Activated naive CD8-positive, alpha-beta T cell treated with anti-CD3 and anti-CD28 coated beads, Interleukin-2, amount 10 ng/mL, durations not matched to agents 7 days and 5 days (primary cell): Measurements from ENCODE around the gene AIFM3. TPM values are rescaled to one million over a fixed set of nuclear protein-coding genes. Genes with fewer than 3 reads are reported as not detected.
A peak's percentile ranks its signal among the peaks of the same experiment; 100 is the strongest.
"Not testable (repeated sequence)": the region's sequence is repeated elsewhere in the genome, so short reads cannot be mapped to it uniquely, and the experiment has no call there.

Source experiments
- ATAC-seq: fragments of 150-1000 bp; cut with Tn5 transposase; one replicate; pipeline ENCODE4 v1.10.0; 2021; ENCODE audit warnings: low read depth, moderate library complexity
- POLR2A ChIA-PET: fragments of 350-600 bp; sonication (Branson Sonifier 250); formaldehyde crosslinking; loops from one replicate; lab custom pipeline; 2021; ENCODE audit warnings: antibody characterized with exemption; lab: Charles Lee
- DNase-seq: peaks from one replicate; pipeline ENCODE4 v3.0.0; 2021
- H3K27ac Mint-ChIP-seq: one replicate; pipeline ENCODE4 v1.8.0; 2022; ENCODE audit warnings: mild to moderate bottlenecking, mixed read lengths
- H3K27me3 Mint-ChIP-seq: one replicate; pipeline ENCODE4 v1.8.0; 2022; ENCODE audit warnings: mild to moderate bottlenecking, moderate library complexity, mixed read lengths
- H3K36me3 Mint-ChIP-seq: one replicate; pipeline ENCODE4 v1.8.0; 2021; ENCODE audit warnings: mild to moderate bottlenecking, mixed read lengths
- H3K4me1 Mint-ChIP-seq: one replicate; pipeline ENCODE4 v1.8.0; 2021; ENCODE audit warnings: mixed read lengths
- H3K4me3 Mint-ChIP-seq: one replicate; pipeline ENCODE4 v1.8.0; 2022; ENCODE audit warnings: mild to moderate bottlenecking, moderate library complexity, mixed read lengths
- H3K9me3 Mint-ChIP-seq: one replicate; pipeline ENCODE4 v1.8.0; 2021; ENCODE audit warnings: mixed read lengths
- total RNA-seq, 2 experiments: library from RNA; stranded (reverse); gene quantifications; one replicate each; pipeline ENCODE4 v1.2.3, GENCODE V29; 2021

AIFM3 gene
- total RNA-seq, 2 experiments from 2014 or later = 0.37 to 0.94 TPM

GRCh38 chr22:20996031-20996410 is 29.0 kb downstream of the AIFM3 start:
- POLR2A ChIA-PET = interaction anchor here (1.1 kb wide), 1 partner anchor 14 kb away, joined by 3 read pairs; the partner anchor contains the start of gene LZTR1
- H3K9me3 Mint-ChIP-seq = no peaks in the 10 kb centered on the region

GRCh38 chr22:20996598-20997535 is 29.8 kb downstream of the AIFM3 start:
- ATAC-seq = no peak
- H3K4me1 Mint-ChIP-seq = peaks cover 10% of the 10 kb centered on the region
- POLR2A ChIA-PET = interaction anchor here (1.1 kb wide), 1 partner anchor 15 kb away, joined by 3 read pairs; the partner anchor contains the start of gene LZTR1

More at GRCh38 chr22:20996031-20996410, 29.0 kb downstream of the AIFM3 start:
- Mint-ChIP-seq H3K27ac (no peak overlapping the region), H3K36me3 (no peaks in the 10 kb centered on the region), H3K4me1 (peaks cover 7% of the 10 kb centered on the region), H3K4me3 (no peak overlapping the region), H3K27me3 (no peaks in the 10 kb centered on the region)
- DNase-seq (no peak), ATAC-seq (no peak)

GRCh38 chr22:20997536-20998257 is 30.6 kb downstream of the AIFM3 start:
- DNase-seq (no peak), ATAC-seq (no peak)
- H3K27ac Mint-ChIP-seq = no peak overlapping the region
- POLR2A ChIA-PET = interaction anchor here (3.4 kb wide), 1 partner anchor 16 kb away, joined by 23 read pairs; the partner anchor contains the start of gene LZTR1
- H3K36me3 Mint-ChIP-seq = peaks cover 2% of the 10 kb centered on the region
- no peaks in the 10 kb centered on the region for H3K27me3 Mint-ChIP-seq
- H3K4me3 Mint-ChIP-seq = no peak overlapping the region
- H3K9me3 Mint-ChIP-seq = no peaks in the 10 kb centered on the region
- peaks cover 10% of the 10 kb centered on the region for H3K4me1 Mint-ChIP-seq

More at GRCh38 chr22:20996598-20997535, 29.8 kb downstream of the AIFM3 start:
- peaks cover 2% of the 10 kb centered on the region for H3K36me3 Mint-ChIP-seq
- no peaks in the 10 kb centered on the region for H3K9me3 Mint-ChIP-seq
- DNase-seq = no peak
- no peak overlapping the region for H3K27ac Mint-ChIP-seq
- H3K27me3 Mint-ChIP-seq = no peaks in the 10 kb centered on the region
- H3K4me3 Mint-ChIP-seq = no peak overlapping the region

GRCh38 chr22:20998411-20999336 is 31.6 kb downstream of the AIFM3 start:
- Mint-ChIP-seq H3K9me3 (no peaks in the 10 kb centered on the region), H3K27ac (peak overlapping the region; percentile 23), H3K27me3 (no peaks in the 10 kb centered on the region), H3K36me3 (peaks cover 4% of the 10 kb centered on the region), H3K4me1 (peaks cover 18% of the 10 kb centered on the region), H3K4me3 (no peak overlapping the region)
- POLR2A ChIA-PET = interaction anchor here (1.1 to 3.4 kb wide), 2 partner anchors 9 to 17 kb away, joined by 4 to 23 read pairs; partner anchors contain the start of gene LZTR1
- ATAC-seq = no peak
- no peak for DNase-seq

- POLR2A ChIA-PET = interaction anchor here (1.1 to 3.4 kb wide), 3 partner anchors 10 to 35 kb away, joined by 4 to 23 read pairs (median 4); partner anchors contain the start of gene LZTR1
- ATAC-seq (no peak), DNase-seq (peak; percentile 29)
- H3K27me3 Mint-ChIP-seq = no peaks in the 10 kb centered on the region
- peaks cover 4% of the 10 kb centered on the region for H3K36me3 Mint-ChIP-seq
- peak overlapping the region; percentile 96 for H3K4me3 Mint-ChIP-seq
- no peaks in the 10 kb centered on the region for H3K9me3 Mint-ChIP-seq
- H3K4me1 Mint-ChIP-seq = peaks cover 18% of the 10 kb centered on the region
- H3K27ac Mint-ChIP-seq = no peak overlapping the region
Observed at GRCh38 chr22:20999350-21000206, 32.5 kb downstream of the AIFM3 start.

- H3K4me1 Mint-ChIP-seq = peaks cover 18% of the 10 kb centered on the region
- DNase-seq = peak; percentile 45
- H3K27ac Mint-ChIP-seq = peak overlapping the region; percentile 99
- peak overlapping the region; percentile 96 for H3K4me3 Mint-ChIP-seq
- no peaks in the 10 kb centered on the region for H3K9me3 Mint-ChIP-seq
- no peaks in the 10 kb centered on the region for H3K27me3 Mint-ChIP-seq
- peaks cover 4% of the 10 kb centered on the region for H3K36me3 Mint-ChIP-seq
- no peak for ATAC-seq
- POLR2A ChIA-PET = interaction anchor here (1.1 to 3.4 kb wide), 3 partner anchors 10 to 35 kb away, joined by 3 to 23 read pairs (median 4); partner anchors contain the start of gene LZTR1
Observed at GRCh38 chr22:21000207-21000986, 33.3 kb downstream of the AIFM3 start.

GRCh38 chr22:21000987-21001600 is 34.0 kb downstream of the AIFM3 start:
- no peak for ATAC-seq
- H3K27ac Mint-ChIP-seq = peak overlapping the region; percentile 99
- POLR2A ChIA-PET = interaction anchor here (1.2 to 3.4 kb wide), 3 partner anchors 11 to 19 kb away, joined by 3 to 23 read pairs (median 16); partner anchors contain the start of gene LZTR1

GRCh38 chr22:21001601-21002325 is 34.7 kb downstream of the AIFM3 start, which contains the start of gene THAP7:
Gene THAP7, minus strand, starts transcription at chr22:21002118. Its CDS starts 207 bp downstream, at chr22:21001911.
- Mint-ChIP-seq H3K4me1 (peaks cover 18% of the 10 kb centered on the region), H3K4me3 (peak within 1 kb of the TSS; percentile 96), H3K27me3 (no peaks in the 10 kb centered on the region), H3K9me3 (no peaks in the 10 kb centered on the region), H3K36me3 (peaks cover 4% of the 10 kb centered on the region), H3K27ac (peak within 1 kb of the TSS; percentile 99)
- POLR2A ChIA-PET = interaction anchor here (0.9 to 2.7 kb wide), 6 partner anchors 11 to 31 kb away, joined by 3 to 18 read pairs (median 4); partner anchors contain the start of genes LZTR1, P2RX6 and SLC7A4
- DNase-seq (peak; percentile 98), ATAC-seq (peak; percentile 90)

More at GRCh38 chr22:21000987-21001600, 34.0 kb downstream of the AIFM3 start:
- H3K27me3 Mint-ChIP-seq = no peaks in the 10 kb centered on the region
- peak overlapping the region; percentile 96 for H3K4me3 Mint-ChIP-seq
- H3K36me3 Mint-ChIP-seq = peaks cover 4% of the 10 kb centered on the region
- H3K4me1 Mint-ChIP-seq = peaks cover 18% of the 10 kb centered on the region
- no peak for DNase-seq
- no peaks in the 10 kb centered on the region for H3K9me3 Mint-ChIP-seq

- no peak for ATAC-seq
- peaks cover 4% of the 10 kb centered on the region for H3K36me3 Mint-ChIP-seq
- H3K4me3 Mint-ChIP-seq = peak overlapping the region; percentile 96
- POLR2A ChIA-PET = interaction anchor here (0.6 to 2.7 kb wide), 4 partner anchors 9 to 22 kb away, joined by 3 to 18 read pairs (median 10); partner anchors contain the start of gene LZTR1
- H3K9me3 Mint-ChIP-seq = no peaks in the 10 kb centered on the region
- H3K27ac Mint-ChIP-seq = no peak overlapping the region
- peaks cover 17% of the 10 kb centered on the region for H3K4me1 Mint-ChIP-seq
- H3K27me3 Mint-ChIP-seq = no peaks in the 10 kb centered on the region
- no peak for DNase-seq
Observed at GRCh38 chr22:21003782-21004181, 36.7 kb downstream of the AIFM3 start.

GRCh38 chr22:21009208-21009607 is 42.2 kb downstream of the AIFM3 start:
- POLR2A ChIA-PET, DNase-seq, H3K4me3 Mint-ChIP-seq, ATAC-seq, H3K27me3 Mint-ChIP-seq, H3K27ac Mint-ChIP-seq, H3K36me3 Mint-ChIP-seq, H3K9me3 Mint-ChIP-seq, H3K4me1 Mint-ChIP-seq: not testable (repeated sequence)
